Islet of Langerhans (tissue), 1 donor: Measurements from ENCODE around the gene PRRX2.

Source experiments
- FAIRE-seq: peaks from one replicate; lab custom pipeline; 2011; peaks lifted over from hg19 to GRCh38; lab: Jason Lieb, UNC

The PRRX2 gene

GRCh38 chr9:129637102-129637501 is 28.3 kb upstream of the PRRX2 start:
- no peak for FAIRE-seq

DNA sequence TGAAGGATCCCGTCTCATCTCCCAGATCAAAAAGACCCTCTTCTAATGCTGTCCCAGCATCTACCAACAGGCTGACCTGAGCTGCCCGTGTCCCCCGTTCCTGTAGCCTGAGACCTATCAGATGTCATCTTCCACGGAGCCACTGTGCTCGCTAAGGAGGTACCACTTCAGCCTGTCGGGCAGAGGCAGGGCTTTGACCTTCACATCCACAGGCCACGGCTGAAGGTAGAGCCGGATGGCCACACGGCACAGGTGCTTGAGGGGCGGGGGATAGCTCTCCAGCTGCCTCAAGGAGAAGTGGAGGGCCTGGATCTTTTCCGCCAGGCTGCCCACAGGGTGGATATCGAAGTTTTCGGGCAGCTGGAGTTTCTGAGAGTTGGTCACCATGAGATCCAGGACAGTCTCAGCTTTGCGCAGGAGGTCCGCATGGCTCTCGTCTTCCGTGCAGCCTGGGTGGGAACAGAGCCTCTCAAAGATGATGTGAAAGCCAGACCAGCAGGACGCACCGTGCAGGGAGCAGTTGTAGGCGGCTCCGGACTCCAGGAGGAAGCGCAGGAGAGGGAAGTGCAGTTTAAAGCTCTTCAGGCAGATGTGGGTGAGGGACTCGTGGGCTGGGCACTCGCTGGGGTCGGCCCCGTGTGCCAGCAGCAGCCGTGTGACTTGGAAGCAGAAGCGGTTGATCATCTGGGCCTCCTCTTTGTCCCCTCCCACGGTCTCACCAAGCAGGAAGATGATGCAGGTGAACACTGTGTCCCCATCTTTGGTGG is 27.6 kb upstream of the PRRX2 start:
- FAIRE-seq: no peak

DNA sequence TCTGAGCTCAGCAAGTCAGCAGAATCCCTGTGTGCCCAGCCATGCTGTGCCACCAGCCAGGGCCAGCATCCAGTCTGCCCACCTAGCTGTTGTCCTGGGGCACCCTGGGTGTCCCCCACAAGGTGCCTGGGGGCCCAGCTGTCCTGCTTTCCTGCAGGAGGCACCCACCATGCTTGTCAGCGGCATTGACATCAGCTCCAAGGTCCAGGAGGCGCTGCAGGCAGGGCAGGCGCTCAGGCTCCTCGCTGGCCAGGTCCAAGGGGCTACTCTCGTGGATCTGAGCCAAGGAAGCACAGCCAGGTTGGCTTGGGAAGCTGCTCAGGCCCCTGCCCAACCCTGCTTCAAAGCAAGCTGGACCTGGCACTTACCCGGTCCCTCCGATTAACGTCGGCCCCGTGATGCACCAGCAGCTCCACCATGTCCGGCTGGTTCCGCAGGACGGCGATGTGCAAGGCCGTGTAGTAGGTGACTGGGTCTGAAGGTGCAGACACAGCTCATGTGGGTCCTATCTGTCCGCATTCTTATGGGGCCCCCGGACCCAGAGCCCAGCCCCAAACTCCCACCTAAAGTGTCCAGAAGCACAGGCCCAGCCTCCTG is 26.3 kb upstream of the PRRX2 start:
- no peak for FAIRE-seq

GRCh38 chr9:129639756-129640085 is 25.7 kb upstream of the PRRX2 start:
- FAIRE-seq: no peak

GRCh38 chr9:129640086-129640870 is 25.2 kb upstream of the PRRX2 start:
- no peak for FAIRE-seq

- no peak for FAIRE-seq
Observed at GRCh38 chr9:129640871-129641749, 24.3 kb upstream of the PRRX2 start.

- no peak for FAIRE-seq
Observed at GRCh38 chr9:129641750-129642585, 23.5 kb upstream of the PRRX2 start, which contains the start of gene ASB6. TSS of gene ASB6 (minus strand) at chr9:129642151. CDS start at chr9:129641999, 152 bp downstream.

DNA sequence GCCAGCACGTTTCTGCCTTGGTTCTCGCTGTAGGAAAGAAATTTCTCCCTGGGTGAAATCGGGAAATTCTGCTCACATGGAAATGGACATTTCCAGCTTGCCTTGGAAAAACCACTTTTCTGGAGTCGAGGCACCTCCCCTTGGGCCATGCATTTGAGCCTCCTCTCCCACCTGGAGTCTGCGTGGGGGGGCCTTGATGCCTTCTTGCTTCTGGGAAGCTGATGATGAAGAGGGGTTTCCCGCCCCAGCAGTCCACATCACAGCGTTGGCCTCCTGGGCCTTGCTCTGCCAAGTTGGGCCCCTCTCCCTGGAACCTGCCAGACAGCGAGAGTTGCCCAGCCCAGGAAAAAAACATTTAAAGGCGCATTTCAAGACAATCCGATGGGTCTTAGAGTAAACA is 21.7 kb upstream of the PRRX2 start:
- FAIRE-seq: no peak

DNA sequence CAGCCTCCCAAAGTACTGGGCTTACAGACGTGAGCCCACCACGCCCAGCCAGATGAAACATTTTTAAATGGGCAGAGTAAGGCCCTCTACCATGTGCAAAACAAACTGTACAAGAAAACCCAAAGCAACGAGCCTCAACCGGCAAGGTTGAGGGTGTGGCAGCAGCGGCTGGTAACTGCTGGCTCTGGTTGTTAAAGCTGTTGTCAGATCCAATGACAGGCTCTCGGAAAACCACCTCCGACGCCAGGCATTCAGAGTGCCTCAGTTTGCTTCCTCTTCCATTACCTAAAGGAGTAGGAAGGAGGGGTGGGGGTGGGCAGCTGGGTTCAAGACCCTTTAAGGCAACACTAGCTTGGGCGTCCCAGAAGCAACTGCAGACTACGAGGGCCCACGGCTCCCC is 21.1 kb upstream of the PRRX2 start:
- no peak for FAIRE-seq

DNA sequence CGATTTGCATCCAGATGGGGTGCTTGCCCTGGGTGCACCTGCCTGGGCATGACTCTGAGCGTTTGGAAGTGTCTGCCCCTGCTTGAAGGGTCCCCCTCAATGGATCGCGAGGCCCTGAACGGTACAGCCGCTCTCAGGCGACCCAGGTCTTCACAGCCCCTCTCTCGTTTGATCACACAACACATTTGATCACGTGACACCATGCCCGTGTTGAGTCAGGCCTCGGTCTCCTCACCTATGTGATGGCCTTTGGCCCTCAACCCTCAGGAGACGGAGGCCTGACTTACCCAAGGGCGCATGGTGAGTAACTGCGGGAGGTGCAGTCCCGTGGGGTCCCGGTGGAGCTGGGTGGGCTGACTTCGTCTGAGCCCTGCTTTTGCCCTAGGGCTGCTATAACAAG is 20.5 kb upstream of the PRRX2 start:
- no peak for FAIRE-seq

GRCh38 chr9:129646252-129646651 is 19.2 kb upstream of the PRRX2 start:
- no peak for FAIRE-seq

GRCh38 chr9:129646654-129647053 is 18.8 kb upstream of the PRRX2 start:
- no peak for FAIRE-seq

- no peak for FAIRE-seq
Observed at GRCh38 chr9:129647635-129648034, 17.8 kb upstream of the PRRX2 start.

DNA sequence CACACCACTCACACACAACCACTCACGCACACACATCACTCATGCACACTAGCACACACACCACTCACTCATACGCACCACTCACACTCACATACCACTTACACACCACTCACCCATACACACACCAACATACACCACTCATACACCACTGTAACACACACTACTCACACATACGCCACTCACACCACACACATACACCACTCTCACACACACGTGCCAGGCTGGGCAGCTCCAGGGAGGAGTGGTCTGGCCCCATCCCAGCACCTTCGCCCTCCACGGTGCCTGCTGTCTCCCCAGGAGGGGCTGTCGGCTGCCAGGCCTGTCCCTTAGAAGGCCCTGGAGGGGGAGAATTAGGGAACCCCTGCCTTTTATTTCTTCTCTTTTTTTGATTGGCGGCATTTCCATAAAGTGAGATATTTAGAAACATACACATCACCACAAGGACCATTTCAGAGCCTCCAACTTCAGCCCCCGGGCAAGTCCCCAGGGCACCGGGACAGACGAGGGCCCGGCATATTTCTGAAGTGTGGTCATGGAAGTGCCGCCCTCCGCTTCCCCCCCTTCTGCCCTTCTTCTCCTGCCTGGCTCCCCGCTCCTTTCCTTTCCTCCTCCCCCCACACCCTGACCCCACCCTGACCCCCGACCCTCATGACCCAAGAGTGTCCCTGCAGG is 17.2 kb upstream of the PRRX2 start:
- FAIRE-seq: no peak

DNA sequence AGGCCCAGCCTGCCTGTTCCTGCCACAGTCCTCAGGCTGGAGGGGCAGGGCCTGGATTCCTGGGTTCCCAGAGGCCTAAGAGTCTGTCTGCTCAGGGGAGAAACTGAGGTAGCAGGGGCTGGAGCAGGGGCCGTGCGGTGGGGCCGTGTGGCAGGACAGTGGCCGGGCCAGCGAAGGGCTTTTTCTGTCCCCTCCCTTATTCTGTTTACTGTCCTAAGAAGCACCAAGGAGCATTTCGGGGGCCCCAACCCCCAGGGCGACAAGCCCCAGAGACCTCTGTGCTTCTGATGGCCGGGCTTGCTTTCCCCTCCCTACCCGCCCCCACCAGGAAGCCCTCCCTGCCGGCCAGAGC is 16.7 kb upstream of the PRRX2 start:
- no peak for FAIRE-seq

DNA sequence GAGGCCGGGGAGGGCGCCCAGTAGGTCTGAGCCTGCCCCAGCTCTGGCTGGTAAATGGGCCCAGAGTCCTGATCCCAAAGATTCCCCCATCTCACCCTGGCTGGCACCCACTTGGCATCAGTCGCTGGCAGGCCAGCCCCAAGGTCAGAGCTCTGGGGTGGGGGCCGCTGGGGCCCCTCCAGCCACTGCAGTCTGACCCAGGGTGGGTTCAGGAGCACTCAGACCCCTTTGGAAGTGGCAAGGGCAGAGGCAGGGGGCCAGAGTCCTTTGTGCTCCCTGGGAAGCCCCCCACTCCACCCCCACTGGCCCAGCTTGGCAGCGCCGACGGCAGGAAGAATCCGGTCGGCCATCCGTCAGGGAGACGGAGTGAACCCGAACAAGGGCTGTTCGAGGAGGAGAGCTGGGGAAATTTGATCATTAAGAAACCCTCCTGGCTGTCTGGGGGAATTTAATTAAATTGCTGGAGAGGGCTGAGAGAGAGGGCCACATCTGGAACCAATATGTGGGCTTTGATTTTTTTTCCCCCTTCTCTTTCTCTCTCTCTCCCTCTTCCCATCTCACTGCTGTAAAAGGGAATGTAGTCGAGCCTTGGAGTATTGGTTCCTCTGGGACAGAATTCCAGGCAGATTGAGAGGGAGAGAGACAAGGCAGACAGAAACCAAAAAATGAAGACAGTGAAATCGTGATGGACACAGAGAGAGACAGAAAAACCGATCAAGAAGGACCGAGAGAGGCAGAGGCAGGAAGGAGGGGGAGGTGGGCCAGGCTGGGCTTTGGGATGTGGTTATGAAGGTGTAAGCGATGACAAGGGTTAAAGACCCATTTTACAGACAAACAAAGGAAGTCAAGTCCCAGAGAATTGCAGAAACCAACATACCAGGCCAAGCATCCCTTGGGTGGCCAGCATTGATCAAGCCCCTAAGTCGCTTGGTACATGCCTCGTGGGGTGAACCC is 15.4 kb upstream of the PRRX2 start:
- FAIRE-seq: no peak

DNA sequence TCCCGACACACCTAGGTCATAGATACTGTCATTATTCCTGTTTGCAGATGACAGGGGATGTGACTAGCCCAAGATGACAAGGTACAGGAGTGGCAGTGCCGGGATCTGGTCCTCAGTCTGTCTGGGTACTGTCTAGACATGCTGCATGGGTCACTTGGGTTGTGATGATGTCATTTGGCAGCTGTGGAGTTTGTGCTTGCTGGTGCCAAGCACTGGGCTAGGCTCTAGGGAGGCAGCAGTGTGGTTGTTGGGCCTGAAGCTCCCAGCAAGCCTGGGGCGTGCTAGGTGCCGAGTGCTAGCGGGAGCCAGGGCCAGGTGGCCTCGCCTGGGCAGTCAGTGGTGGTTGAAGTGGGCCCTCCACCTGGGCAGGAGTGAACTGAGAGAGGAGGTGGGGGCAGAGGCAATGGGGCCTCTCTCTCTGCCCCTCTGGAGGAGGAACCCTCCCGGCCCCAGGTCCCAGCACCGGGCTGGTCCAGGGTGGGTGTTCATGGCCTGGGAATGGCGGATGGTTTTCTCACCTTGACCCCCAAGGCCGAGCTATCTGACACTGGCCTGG is 14.7 kb upstream of the PRRX2 start:
- FAIRE-seq: no peak

DNA sequence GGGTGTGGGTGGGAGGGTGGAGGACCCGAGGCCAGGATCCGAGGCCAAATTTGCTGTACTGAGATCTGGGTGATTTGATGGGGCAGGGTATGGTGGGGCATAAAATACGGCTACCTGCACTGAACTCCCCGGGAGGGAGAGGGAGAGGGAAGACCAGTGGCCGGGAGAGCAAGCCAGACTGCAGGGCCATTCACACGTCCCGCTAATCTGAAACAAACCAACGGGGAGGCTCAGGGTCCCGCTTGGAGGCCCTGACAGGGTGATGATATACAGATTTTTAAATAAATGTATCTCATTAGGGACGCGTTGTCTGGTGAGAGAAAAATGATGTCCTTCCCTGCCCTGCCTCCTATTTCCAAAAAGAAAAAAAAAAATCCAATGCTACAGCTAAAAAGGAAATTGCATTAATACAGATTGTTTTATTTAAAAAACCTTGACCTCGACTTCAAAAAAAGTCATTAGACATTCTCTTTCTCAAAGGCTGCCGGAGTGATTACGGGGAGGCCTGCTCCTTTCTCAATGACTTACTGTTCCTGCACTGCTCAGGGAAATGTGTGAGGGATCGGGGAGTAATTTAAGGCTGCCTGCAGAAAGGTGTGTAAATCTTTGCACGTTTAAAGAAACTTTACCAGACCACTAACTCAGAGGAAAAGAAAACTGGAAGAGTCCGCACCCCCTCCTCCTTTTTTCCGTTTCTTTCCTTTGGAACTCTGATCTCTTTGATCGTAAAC is 11.5 kb upstream of the PRRX2 start:
- no peak for FAIRE-seq

- no peak for FAIRE-seq
Observed at GRCh38 chr9:129654554-129655040, 10.8 kb upstream of the PRRX2 start.
